HG02943 (cell line): ENCODE data around the gene USP17L28.
"Not testable (repeated sequence)": the region's sequence is repeated elsewhere in the genome, so short reads cannot be mapped to it uniquely, and the experiment has no call there.

Experiments used
- ATAC-seq: cut with Tn5 transposase; IDR thresholded peaks from one replicate; pipeline ENCODE4 v1.9.1; 2021; ENCODE audit warnings: mild to moderate bottlenecking, low read depth, moderate library complexity; ENCODE audit not compliant: unreplicated experiment

USP17L28 gene

GRCh38 chr4:9348593-9348992 lies at the start of gene USP17L28:
USP17L28 (plus strand) TSS chr4:9348893; CDS start chr4:9348893, 0 bp downstream.
- not testable (repeated sequence) for ATAC-seq

- ATAC-seq = not testable (repeated sequence)
Observed at GRCh38 chr4:9324191-9324590, 24.5 kb upstream of the USP17L28 start.

GRCh38 chr4:9324865-9325264 lies 23.8 kb upstream of the USP17L28 start, which contains the start of gene USP17L24:
USP17L24 (plus strand) TSS chr4:9325165; CDS start chr4:9325165, 0 bp downstream.
- not testable (repeated sequence) for ATAC-seq

GRCh38 chr4:9329611-9330010 lies 19.1 kb upstream of the USP17L28 start, which contains the start of gene USP17L25:
USP17L25 (plus strand) TSS chr4:9329911; CDS start chr4:9329911, 0 bp downstream.
- ATAC-seq = not testable (repeated sequence)

GRCh38 chr4:9334358-9334757 lies 14.3 kb upstream of the USP17L28 start, which contains the start of gene USP17L26:
USP17L26 (plus strand) TSS chr4:9334658; CDS start chr4:9334658, 0 bp downstream.
- not testable (repeated sequence) for ATAC-seq

- not testable (repeated sequence) for ATAC-seq
Observed at GRCh38 chr4:9339103-9339502, 9.6 kb upstream of the USP17L28 start, which contains the start of gene USP17L5. USP17L5 (plus strand) TSS chr4:9339403; CDS start chr4:9339403, 0 bp downstream.

GRCh38 chr4:9343848-9344247 lies 4.8 kb upstream of the USP17L28 start, which contains the start of gene USP17L27:
USP17L27 (plus strand) TSS chr4:9344148; CDS start chr4:9344148, 0 bp downstream.
- not testable (repeated sequence) for ATAC-seq

- ATAC-seq = not testable (repeated sequence)
Observed at GRCh38 chr4:9350866-9351265, 2.2 kb downstream of the USP17L28 start.

- not testable (repeated sequence) for ATAC-seq
Observed at GRCh38 chr4:9353338-9353737, 4.6 kb downstream of the USP17L28 start, which contains the start of gene USP17L29. USP17L29 (plus strand) TSS chr4:9353638; CDS start chr4:9353638, 0 bp downstream.

GRCh38 chr4:9362829-9363228 lies 14.1 kb downstream of the USP17L28 start, which contains the start of gene USP17L30:
USP17L30 (plus strand) TSS chr4:9363129; CDS start chr4:9363129, 0 bp downstream.
- ATAC-seq = not testable (repeated sequence)

- ATAC-seq = not testable (repeated sequence)
Observed at GRCh38 chr4:9379881-9380280, 31.2 kb downstream of the USP17L28 start.

- ATAC-seq = not testable (repeated sequence)
Observed at GRCh38 chr4:9381012-9381534, 32.4 kb downstream of the USP17L28 start.

- no peak for ATAC-seq
Observed at GRCh38 chr4:9384126-9384525, 35.4 kb downstream of the USP17L28 start.

GRCh38 chr4:9389001-9389400 lies 40.3 kb downstream of the USP17L28 start:
- ATAC-seq = not testable (repeated sequence)
